ENCODE measurements around the gene DNAH10.

DNA sequence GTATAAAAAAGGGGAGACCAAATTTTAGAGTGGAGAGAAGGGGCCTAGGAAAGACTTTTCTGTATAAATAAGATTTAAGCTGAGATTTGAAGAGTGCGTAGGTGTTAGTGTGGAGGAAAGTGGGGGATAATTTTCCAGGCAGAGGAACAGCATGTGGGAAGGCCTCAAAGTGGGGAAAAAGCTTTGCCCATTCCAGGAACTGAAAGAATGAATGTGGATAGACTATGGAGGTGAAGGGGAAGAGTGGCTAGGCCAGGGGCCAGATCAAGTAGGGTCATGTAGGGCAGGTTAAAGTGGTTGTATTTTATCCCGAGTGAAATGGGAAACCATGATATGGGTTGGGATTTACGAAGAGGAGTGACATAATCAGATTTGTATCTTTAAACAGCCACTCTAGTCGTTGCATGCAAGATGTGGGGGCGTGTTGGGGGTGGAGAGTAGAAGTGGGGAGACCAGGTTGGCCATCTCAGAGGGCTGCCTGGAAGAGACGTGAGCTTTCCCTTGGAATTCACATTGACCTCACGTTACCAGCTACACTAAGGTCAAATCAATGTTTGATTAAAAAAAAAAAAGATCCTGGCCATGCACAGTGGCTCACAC, 214.2 kb downstream of the DNAH10 start:
- TF ChIP-seq POLR2A (IDR thresholded peaks at IDR 0.05): no peak
- TF ChIP-seq, protein P1, sequence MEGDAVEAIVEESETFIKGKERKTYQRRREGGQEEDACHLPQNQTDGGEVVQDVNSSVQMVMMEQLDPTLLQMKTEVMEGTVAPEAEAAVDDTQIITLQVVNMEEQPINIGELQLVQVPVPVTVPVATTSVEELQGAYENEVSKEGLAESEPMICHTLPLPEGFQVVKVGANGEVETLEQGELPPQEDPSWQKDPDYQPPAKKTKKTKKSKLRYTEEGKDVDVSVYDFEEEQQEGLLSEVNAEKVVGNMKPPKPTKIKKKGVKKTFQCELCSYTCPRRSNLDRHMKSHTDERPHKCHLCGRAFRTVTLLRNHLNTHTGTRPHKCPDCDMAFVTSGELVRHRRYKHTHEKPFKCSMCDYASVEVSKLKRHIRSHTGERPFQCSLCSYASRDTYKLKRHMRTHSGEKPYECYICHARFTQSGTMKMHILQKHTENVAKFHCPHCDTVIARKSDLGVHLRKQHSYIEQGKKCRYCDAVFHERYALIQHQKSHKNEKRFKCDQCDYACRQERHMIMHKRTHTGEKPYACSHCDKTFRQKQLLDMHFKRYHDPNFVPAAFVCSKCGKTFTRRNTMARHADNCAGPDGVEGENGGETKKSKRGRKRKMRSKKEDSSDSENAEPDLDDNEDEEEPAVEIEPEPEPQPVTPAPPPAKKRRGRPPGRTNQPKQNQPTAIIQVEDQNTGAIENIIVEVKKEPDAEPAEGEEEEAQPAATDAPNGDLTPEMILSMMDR (IDR thresholded peaks at IDR 0.05): no peak
